ENCODE results near the gene NPIPB2. TPM values are rescaled to one million over a fixed set of nuclear protein-coding genes. Genes with fewer than 3 reads are reported as not detected.
"Not testable (repeated sequence)": the region's sequence is repeated elsewhere in the genome, so short reads cannot be mapped to it uniquely, and the experiment has no call there.

The NPIPB2 gene
- total RNA-seq: 1 to 10 TPM; 1.2 to 4.7 (median 2.3) TPM
- 1 to 10 TPM; 3.7 to 8.9 TPM for polyA plus RNA-seq
- long read RNA-seq, donor 1: 0 reads
- long read RNA-seq, donor 2: 0 reads
- long read RNA-seq, donor 3: 0 reads

- ATAC-seq; H3K4me3 ChIP-seq; H3K9me3 ChIP-seq; H3K36me3 ChIP-seq; H3K4me1 ChIP-seq; DNase-seq; intact Hi-C loops (cut with DNase I); H3K27me3 ChIP-seq; H3K27ac ChIP-seq: not testable (repeated sequence)
- 94% methylated on average over 3 of the region's 4 CpGs for WGBS, 2 donors
Observed at GRCh38 chr16:11941945-11942344, at the start of gene NPIPB2. NPIPB2 (minus strand) TSS chr16:11942045; CDS start chr16:11942045, 0 bp downstream.

DNA sequence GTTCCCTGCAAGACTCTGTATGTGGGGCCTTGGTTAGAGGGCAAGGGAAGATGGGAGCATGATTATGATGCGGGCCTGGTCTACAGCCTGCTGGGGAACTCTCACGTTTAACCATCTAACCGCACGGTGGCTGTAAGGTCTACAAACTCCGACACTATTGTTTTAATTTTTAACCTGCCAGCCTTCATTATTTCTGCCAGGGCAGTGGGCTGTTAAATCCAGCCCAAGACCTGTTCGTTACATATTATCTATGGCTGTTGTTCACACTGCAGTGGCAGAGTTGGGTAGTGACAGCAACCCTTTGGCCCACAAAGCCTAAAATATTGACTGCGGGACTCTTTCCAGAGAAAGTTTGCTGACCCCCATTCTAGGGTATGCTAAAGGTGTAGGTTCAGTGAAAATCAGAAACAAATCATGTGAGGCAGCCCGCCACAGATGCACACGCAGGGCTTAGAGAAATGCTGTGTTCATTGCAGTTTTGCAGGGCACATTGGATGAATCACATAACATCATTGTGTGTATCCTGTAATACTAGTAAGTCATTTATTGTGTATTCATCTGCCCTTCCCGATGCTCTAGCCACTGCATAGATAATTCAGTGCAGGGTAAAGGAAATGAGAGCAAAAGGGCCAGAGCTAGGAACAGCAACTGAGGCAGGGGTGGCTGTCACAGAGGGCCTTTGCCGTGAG, 49.0 kb upstream of the NPIPB2 start:
- no peaks in the 10 kb centered on the region for H3K36me3 ChIP-seq
- peaks cover 0 to 35% (median 17%) of the 10 kb centered on the region in 9 donors for H3K4me1 ChIP-seq
- H3K27me3 ChIP-seq: no peaks in the 10 kb centered on the region
- 84 to 93% methylated on average over 11 of the region's 11 CpGs for WGBS, 2 donors
- no peak for ATAC-seq
- TF ChIP-seq, protein P1, sequence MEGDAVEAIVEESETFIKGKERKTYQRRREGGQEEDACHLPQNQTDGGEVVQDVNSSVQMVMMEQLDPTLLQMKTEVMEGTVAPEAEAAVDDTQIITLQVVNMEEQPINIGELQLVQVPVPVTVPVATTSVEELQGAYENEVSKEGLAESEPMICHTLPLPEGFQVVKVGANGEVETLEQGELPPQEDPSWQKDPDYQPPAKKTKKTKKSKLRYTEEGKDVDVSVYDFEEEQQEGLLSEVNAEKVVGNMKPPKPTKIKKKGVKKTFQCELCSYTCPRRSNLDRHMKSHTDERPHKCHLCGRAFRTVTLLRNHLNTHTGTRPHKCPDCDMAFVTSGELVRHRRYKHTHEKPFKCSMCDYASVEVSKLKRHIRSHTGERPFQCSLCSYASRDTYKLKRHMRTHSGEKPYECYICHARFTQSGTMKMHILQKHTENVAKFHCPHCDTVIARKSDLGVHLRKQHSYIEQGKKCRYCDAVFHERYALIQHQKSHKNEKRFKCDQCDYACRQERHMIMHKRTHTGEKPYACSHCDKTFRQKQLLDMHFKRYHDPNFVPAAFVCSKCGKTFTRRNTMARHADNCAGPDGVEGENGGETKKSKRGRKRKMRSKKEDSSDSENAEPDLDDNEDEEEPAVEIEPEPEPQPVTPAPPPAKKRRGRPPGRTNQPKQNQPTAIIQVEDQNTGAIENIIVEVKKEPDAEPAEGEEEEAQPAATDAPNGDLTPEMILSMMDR (IDR thresholded peaks at IDR 0.05): no peak
- no peak overlapping the region for H3K4me3 ChIP-seq
- intact Hi-C loops (cut with DNase I): no loop called here
- no peak for DNase-seq
- H3K9me3 ChIP-seq: no peaks in the 10 kb centered on the region
- H3K27ac ChIP-seq: no peak overlapping the region

- H3K4me3 ChIP-seq: no peak overlapping the region
- peaks cover 0 to 3% (median 0%) of the 10 kb centered on the region in 9 donors for H3K36me3 ChIP-seq
- WGBS, 2 donors: 78 to 79% methylated on average over 5 of the region's 5 CpGs
- no peaks in the 10 kb centered on the region for H3K9me3 ChIP-seq
- H3K4me1 ChIP-seq: peaks cover 0 to 10% (median under 1%) of the 10 kb centered on the region in 9 donors
- H3K27me3 ChIP-seq: no peaks in the 10 kb centered on the region
- no peak for ATAC-seq
- intact Hi-C loops (cut with DNase I): no loop called here
- DNase-seq: no peak
- no peak overlapping the region for H3K27ac ChIP-seq
- TF ChIP-seq, protein P1 (IDR thresholded peaks at IDR 0.05): no peak
Observed at GRCh38 chr16:11988258-11988978, 46.6 kb upstream of the NPIPB2 start.

DNA sequence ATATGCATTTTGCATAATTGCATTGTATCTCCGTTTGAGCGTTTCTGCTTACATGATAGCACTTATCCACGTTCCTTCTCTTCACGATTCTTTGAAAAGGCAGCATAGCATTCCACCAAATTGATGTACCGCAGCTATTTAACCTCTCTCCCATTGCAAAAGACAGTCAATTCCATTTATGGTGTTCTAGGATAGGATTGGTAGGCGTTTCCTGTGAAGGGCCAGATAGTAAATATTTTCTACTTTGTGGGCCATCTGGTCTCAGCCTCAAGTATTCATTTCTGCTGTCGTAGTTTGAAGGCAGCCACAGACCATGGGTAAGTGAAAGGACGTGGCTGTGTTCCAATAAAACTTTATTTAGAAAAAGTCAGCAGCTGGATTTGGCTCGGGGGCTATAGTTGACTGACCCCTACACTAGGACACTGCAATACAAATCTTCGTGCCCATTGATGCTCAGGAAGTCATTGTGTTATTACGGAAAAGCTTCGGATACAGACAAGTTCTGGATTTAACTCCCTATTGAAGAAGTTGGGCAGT, 44.7 kb upstream of the NPIPB2 start:
- 89 to 92% methylated on average over 12 of the region's 12 CpGs for WGBS, 2 donors
- no peak overlapping the region for H3K27ac ChIP-seq
- H3K27me3 ChIP-seq: no peaks in the 10 kb centered on the region
- peaks cover 0 to 3% (median 0%) of the 10 kb centered on the region in 9 donors for H3K36me3 ChIP-seq
- peaks cover 0 to 9% (median 0%) of the 10 kb centered on the region in 9 donors for H3K4me1 ChIP-seq
- no peak for DNase-seq
- no peak overlapping the region for H3K4me3 ChIP-seq
- intact Hi-C loops (cut with DNase I): no loop called here
- TF ChIP-seq, protein P1 (IDR thresholded peaks at IDR 0.05): no peak
- ATAC-seq: no peak
- H3K9me3 ChIP-seq: no peaks in the 10 kb centered on the region

Measured in heart right ventricle (tissue), 16 donors.